Measurements from ENCODE around the gene LUM.

DNA sequence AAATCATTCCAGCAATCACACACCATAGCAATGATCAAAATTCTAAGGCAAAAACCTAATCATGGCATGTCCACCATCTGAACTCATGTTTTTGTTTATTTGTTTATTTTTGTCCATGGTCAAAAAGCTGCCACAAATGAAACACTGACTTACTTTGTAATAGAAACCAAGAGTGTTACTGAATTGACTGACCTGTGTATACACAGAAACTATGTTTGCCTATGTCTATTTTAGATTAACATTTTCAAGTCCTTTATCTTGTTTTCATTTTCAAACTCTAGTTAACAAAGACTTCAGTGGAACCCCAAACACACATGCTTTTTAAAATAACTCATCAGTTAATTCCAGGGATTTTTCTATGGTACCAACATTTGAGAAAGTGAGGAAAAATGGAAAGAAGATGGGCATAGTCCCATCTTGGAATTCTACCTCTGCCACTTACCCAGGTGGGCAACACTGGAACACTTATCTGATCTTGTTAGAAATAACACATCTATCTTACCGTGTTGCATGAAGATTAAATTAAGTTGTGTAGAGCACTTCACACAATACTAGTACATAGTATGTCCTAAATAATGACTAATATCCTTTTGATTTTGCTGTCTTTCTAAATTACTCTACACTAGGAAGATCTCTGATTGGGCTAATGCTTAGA lies 6.4 kb downstream of the LUM start:
- TF ChIP-seq, protein P1, sequence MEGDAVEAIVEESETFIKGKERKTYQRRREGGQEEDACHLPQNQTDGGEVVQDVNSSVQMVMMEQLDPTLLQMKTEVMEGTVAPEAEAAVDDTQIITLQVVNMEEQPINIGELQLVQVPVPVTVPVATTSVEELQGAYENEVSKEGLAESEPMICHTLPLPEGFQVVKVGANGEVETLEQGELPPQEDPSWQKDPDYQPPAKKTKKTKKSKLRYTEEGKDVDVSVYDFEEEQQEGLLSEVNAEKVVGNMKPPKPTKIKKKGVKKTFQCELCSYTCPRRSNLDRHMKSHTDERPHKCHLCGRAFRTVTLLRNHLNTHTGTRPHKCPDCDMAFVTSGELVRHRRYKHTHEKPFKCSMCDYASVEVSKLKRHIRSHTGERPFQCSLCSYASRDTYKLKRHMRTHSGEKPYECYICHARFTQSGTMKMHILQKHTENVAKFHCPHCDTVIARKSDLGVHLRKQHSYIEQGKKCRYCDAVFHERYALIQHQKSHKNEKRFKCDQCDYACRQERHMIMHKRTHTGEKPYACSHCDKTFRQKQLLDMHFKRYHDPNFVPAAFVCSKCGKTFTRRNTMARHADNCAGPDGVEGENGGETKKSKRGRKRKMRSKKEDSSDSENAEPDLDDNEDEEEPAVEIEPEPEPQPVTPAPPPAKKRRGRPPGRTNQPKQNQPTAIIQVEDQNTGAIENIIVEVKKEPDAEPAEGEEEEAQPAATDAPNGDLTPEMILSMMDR (conservative IDR thresholded peaks at IDR 0.05; ENCODE audit: low read depth, low read length) = no peak
- no peak for TF ChIP-seq EZH2 (IDR thresholded peaks at IDR 0.05; ENCODE audit: borderline replicate concordance, low read depth, low read length, poor library complexity, severe bottlenecking)
